ENCODE measurements around the gene AHDC1. TPM values are rescaled to one million over a fixed set of nuclear protein-coding genes. Genes with fewer than 3 reads are reported as not detected.

AHDC1 gene
- total and polyA plus RNA-seq, 2 donors (not counting 1 experiment from before 2014, with no cell fraction given): 4.2 to 6.9 TPM

- Histone ChIP-seq H4K20me1 (ENCODE audit: control insufficient read depth, extremely low read depth, insufficient read depth, low read length) (no peaks in the 10 kb centered on the region), H3K4me1 (ENCODE audit: control insufficient read depth, extremely low read depth, insufficient read depth, low read length) (peaks cover 40% of the 10 kb centered on the region), H3K27me3 (ENCODE audit: control insufficient read depth, insufficient read depth, low read length) (no peaks in the 10 kb centered on the region), H3K9me3 (ENCODE audit: control insufficient read depth, insufficient read depth, low read depth, low read length) (no peaks in the 10 kb centered on the region), H3K9ac (ENCODE audit: insufficient read depth, low read length) (no peak overlapping the region), H3K27ac (ENCODE audit: insufficient read depth, low read length) (no peak overlapping the region), H3K36me3 (ENCODE audit: control insufficient read depth, insufficient read depth, low read length) (peaks cover 6% of the 10 kb centered on the region), H2AFZ (ENCODE audit: low read length) (no peak overlapping the region), H3K4me3 (replicated peaks in 1 of 4; ENCODE audit: control extremely low read depth in 1 of 4, insufficient read depth in 1 of 4, low read depth in 3 of 4, low read length in 4 of 4) (no peak overlapping the region), H3K4me2 (ENCODE audit: extremely low read depth, insufficient read depth, low read length) (no peak overlapping the region), H3K79me2 (ENCODE audit: control insufficient read depth, insufficient read depth, low read length) (peaks cover 56% of the 10 kb centered on the region)
- TF ChIP-seq EZH2 (IDR thresholded peaks at IDR 0.05; ENCODE audit: low read length, missing control alignments) (no peak), CTCF (conservative IDR thresholded peaks at IDR 0.05 in 1 of 2, IDR thresholded peaks at IDR 0.05 in 1 of 2; ENCODE audit: low read depth in 1 of 2, low read length in 2 of 2) (no peak)
- no peak for DNase-seq (ENCODE audit: low read depth in 2 of 2)
Measured at GRCh38 chr1:27588256-27589232, 15.4 kb downstream of the AHDC1 start.

- Histone ChIP-seq H3K9me3 (ENCODE audit: control insufficient read depth, insufficient read depth, low read depth, low read length) (no peaks in the 10 kb centered on the region), H3K4me3 (replicated peaks in 1 of 4; ENCODE audit: control extremely low read depth in 1 of 4, insufficient read depth in 1 of 4, low read depth in 3 of 4, low read length in 4 of 4) (no peak overlapping the region), H3K27me3 (ENCODE audit: control insufficient read depth, insufficient read depth, low read length) (no peaks in the 10 kb centered on the region), H3K9ac (ENCODE audit: insufficient read depth, low read length) (no peak overlapping the region), H3K36me3 (ENCODE audit: control insufficient read depth, insufficient read depth, low read length) (peaks cover 2% of the 10 kb centered on the region), H3K4me2 (ENCODE audit: extremely low read depth, insufficient read depth, low read length) (no peak overlapping the region), H3K4me1 (ENCODE audit: control insufficient read depth, extremely low read depth, insufficient read depth, low read length) (peaks cover 29% of the 10 kb centered on the region), H3K27ac (ENCODE audit: insufficient read depth, low read length) (no peak overlapping the region), H4K20me1 (ENCODE audit: control insufficient read depth, extremely low read depth, insufficient read depth, low read length) (no peaks in the 10 kb centered on the region), H2AFZ (ENCODE audit: low read length) (no peak overlapping the region), H3K79me2 (ENCODE audit: control insufficient read depth, insufficient read depth, low read length) (peaks cover 42% of the 10 kb centered on the region)
- TF ChIP-seq CTCF (conservative IDR thresholded peaks at IDR 0.05 in 1 of 2, IDR thresholded peaks at IDR 0.05 in 1 of 2; ENCODE audit: low read depth in 1 of 2, low read length in 2 of 2) (no peak), EZH2 (IDR thresholded peaks at IDR 0.05; ENCODE audit: low read length, missing control alignments) (no peak)
- DNase-seq (ENCODE audit: low read depth in 2 of 2): no peak
Measured at GRCh38 chr1:27585684-27586083, 18.3 kb downstream of the AHDC1 start.

GRCh38 chr1:27584453-27584852 is 19.5 kb downstream of the AHDC1 start:
- Histone ChIP-seq H3K36me3 (ENCODE audit: control insufficient read depth, insufficient read depth, low read length) (peaks cover 2% of the 10 kb centered on the region), H3K4me1 (ENCODE audit: control insufficient read depth, extremely low read depth, insufficient read depth, low read length) (peaks cover 17% of the 10 kb centered on the region), H3K9me3 (ENCODE audit: control insufficient read depth, insufficient read depth, low read depth, low read length) (no peaks in the 10 kb centered on the region), H3K27ac (ENCODE audit: insufficient read depth, low read length) (no peak overlapping the region), H3K27me3 (ENCODE audit: control insufficient read depth, insufficient read depth, low read length) (no peaks in the 10 kb centered on the region), H3K4me3 (replicated peaks in 1 of 4; ENCODE audit: control extremely low read depth in 1 of 4, insufficient read depth in 1 of 4, low read depth in 3 of 4, low read length in 4 of 4) (no peak overlapping the region), H3K4me2 (ENCODE audit: extremely low read depth, insufficient read depth, low read length) (no peak overlapping the region), H4K20me1 (ENCODE audit: control insufficient read depth, extremely low read depth, insufficient read depth, low read length) (no peaks in the 10 kb centered on the region), H3K9ac (ENCODE audit: insufficient read depth, low read length) (no peak overlapping the region), H2AFZ (ENCODE audit: low read length) (no peak overlapping the region), H3K79me2 (ENCODE audit: control insufficient read depth, insufficient read depth, low read length) (peaks cover 52% of the 10 kb centered on the region)
- TF ChIP-seq EZH2 (IDR thresholded peaks at IDR 0.05; ENCODE audit: low read length, missing control alignments): no peak
- no peak for TF ChIP-seq CTCF (conservative IDR thresholded peaks at IDR 0.05 in 1 of 2, IDR thresholded peaks at IDR 0.05 in 1 of 2; ENCODE audit: low read depth in 1 of 2, low read length in 2 of 2)
- DNase-seq (ENCODE audit: low read depth in 2 of 2): no peak

Data from fibroblast of lung (primary cell).